GM21515 (cell line): Measurements from ENCODE around the gene PLK2.

Experiments
- ATAC-seq: cut with Tn5 transposase; IDR thresholded peaks from one replicate; pipeline ENCODE4 v1.9.1; 2021; ENCODE audit not compliant: unreplicated experiment

Gene PLK2

GRCh38 chr5:58451732-58452565, 7.9 kb downstream of the PLK2 start:
- no peak for ATAC-seq

- ATAC-seq, result no peak
Observed at GRCh38 chr5:58450811-58451629, 8.9 kb downstream of the PLK2 start.

GRCh38 chr5:58450018-58450417, 9.9 kb downstream of the PLK2 start:
- no peak for ATAC-seq

GRCh38 chr5:58447226-58447625, 12.7 kb downstream of the PLK2 start:
- no peak for ATAC-seq

GRCh38 chr5:58446024-58446423, 13.9 kb downstream of the PLK2 start:
- no peak for ATAC-seq

- no peak for ATAC-seq
Observed at GRCh38 chr5:58444805-58445204, 15.1 kb downstream of the PLK2 start.

GRCh38 chr5:58440901-58441460, 18.9 kb downstream of the PLK2 start:
- no peak for ATAC-seq

GRCh38 chr5:58439094-58439644, 20.7 kb downstream of the PLK2 start:
- no peak for ATAC-seq

GRCh38 chr5:58437661-58438060, 22.2 kb downstream of the PLK2 start:
- no peak for ATAC-seq

GRCh38 chr5:58431832-58432231, 28.1 kb downstream of the PLK2 start:
- no peak for ATAC-seq

- no peak for ATAC-seq
Observed at GRCh38 chr5:58412932-58413331, 47.0 kb downstream of the PLK2 start.

GRCh38 chr5:58412081-58412480, 47.8 kb downstream of the PLK2 start:
- no peak for ATAC-seq

GRCh38 chr5:58411372-58411771, 48.5 kb downstream of the PLK2 start:
- ATAC-seq, result no peak

GRCh38 chr5:58410441-58410840, 49.4 kb downstream of the PLK2 start:
- ATAC-seq, result no peak

- ATAC-seq, result no peak
Observed at GRCh38 chr5:58407042-58407719, 52.7 kb downstream of the PLK2 start.

GRCh38 chr5:58406394-58406793, 53.5 kb downstream of the PLK2 start:
- no peak for ATAC-seq

GRCh38 chr5:58405175-58405574, 54.7 kb downstream of the PLK2 start:
- ATAC-seq, result no peak

GRCh38 chr5:58404734-58405133, 55.2 kb downstream of the PLK2 start:
- no peak for ATAC-seq
